HG02852 (cell line): ENCODE measurements around the gene RUNX1.

Source experiments
- ATAC-seq: cut with Tn5 transposase; IDR thresholded peaks from one replicate; pipeline ENCODE4 v1.9.1; 2021; ENCODE audit warnings: mild to moderate bottlenecking, moderate library complexity; ENCODE audit not compliant: unreplicated experiment

The RUNX1 gene

GRCh38 chr21:34865400-34866241 lies 183.5 kb downstream of the RUNX1 start:
- peak; percentile 93 for ATAC-seq

- ATAC-seq, result no peak
These were observed 184.5 kb downstream of the RUNX1 start for GRCh38 chr21:34864370-34865149.

GRCh38 chr21:34862951-34863350 lies 186.2 kb downstream of the RUNX1 start:
- no peak for ATAC-seq

GRCh38 chr21:34861258-34861657 lies 187.8 kb downstream of the RUNX1 start:
- ATAC-seq, result no peak

- ATAC-seq, result no peak
These were observed 189.0 kb downstream of the RUNX1 start for GRCh38 chr21:34859976-34860653.

- no peak for ATAC-seq
These were observed 190.5 kb downstream of the RUNX1 start for GRCh38 chr21:34858559-34858958.

GRCh38 chr21:34857874-34858273 lies 191.2 kb downstream of the RUNX1 start:
- no peak for ATAC-seq

GRCh38 chr21:34857122-34857713 lies 191.9 kb downstream of the RUNX1 start:
- no peak for ATAC-seq

GRCh38 chr21:34852448-34852847 lies 196.7 kb downstream of the RUNX1 start:
- ATAC-seq, result no peak

- ATAC-seq, result no peak
These were observed 198.9 kb downstream of the RUNX1 start for GRCh38 chr21:34850166-34850690.

GRCh38 chr21:34846601-34847112 lies 202.4 kb downstream of the RUNX1 start:
- ATAC-seq, result no peak

GRCh38 chr21:34845521-34846451 lies 203.3 kb downstream of the RUNX1 start:
- peak; percentile 91 for ATAC-seq

- ATAC-seq, result no peak
These were observed 204.2 kb downstream of the RUNX1 start for GRCh38 chr21:34844924-34845238.

GRCh38 chr21:34844013-34844923 lies 204.8 kb downstream of the RUNX1 start:
- no peak for ATAC-seq

- no peak for ATAC-seq
These were observed 205.5 kb downstream of the RUNX1 start for GRCh38 chr21:34843562-34843961.

- no peak for ATAC-seq
These were observed 207.9 kb downstream of the RUNX1 start for GRCh38 chr21:34841154-34841553.

GRCh38 chr21:34840693-34841092 lies 208.4 kb downstream of the RUNX1 start:
- ATAC-seq, result no peak

- ATAC-seq, result no peak
These were observed 209.9 kb downstream of the RUNX1 start for GRCh38 chr21:34838956-34839820.
